Activated CD4-positive, alpha-beta T cell treated with anti-CD3 and anti-CD28 coated beads, Interleukin-2, amount 10 ng/mL, durations not matched to agents 24 days and 14 days (primary cell): ENCODE measurements around the gene ABCB10. TPM values are rescaled to one million over a fixed set of nuclear protein-coding genes. Genes with fewer than 3 reads are reported as not detected.

Experiments
- total RNA-seq: library from RNA; stranded (reverse); gene quantifications from 2 replicates; pipeline ENCODE4 v1.2.3, GENCODE V29; 2022

The ABCB10 gene
- total RNA-seq, 1 donor from 2014 or later, result 49.7 TPM

Other genes starting within 250 kb of the ABCB10 start
- gene CCSAP, start 215.7 kb downstream of the ABCB10 start, total RNA-seq, result 12.3 and 12.6 TPM in 2 replicates
- not detected in 2 replicates for gene ACTA1, start 124.6 kb downstream of the ABCB10 start, total RNA-seq
- 52.3 and 52.9 TPM in 2 replicates for gene NUP133, start 50.4 kb downstream of the ABCB10 start, total RNA-seq
- gene TAF5L, start 67.4 kb upstream of the ABCB10 start, total RNA-seq, result 29.7 and 30.7 TPM in 2 replicates
- 35.8 and 37.1 TPM in 2 replicates for gene URB2, start 67.5 kb upstream of the ABCB10 start, total RNA-seq